Immature natural killer cell (primary cell): Measurements from ENCODE around the gene PSENEN. TPM values are rescaled to one million over a fixed set of nuclear protein-coding genes. Genes with fewer than 3 reads are reported as not detected.

Experiments
- DNase-seq, 3 donors: peaks; one replicate each; pipeline ENCODE4 v3.0.0; 2022; ENCODE audit warnings: mixed read lengths in 1 of 3
- H3K27ac Mint-ChIP-seq, 6 donors: one replicate each; pipeline ENCODE4 v1.8.0; 2020; ENCODE audit warnings: mixed read lengths in 6 of 6, mild to moderate bottlenecking in 5 of 6, inconsistent platforms in 4 of 6, moderate library complexity in 3 of 6
- H3K27me3 Mint-ChIP-seq, 3 donors: one replicate each; pipeline ENCODE4 v1.8.0; 2020 to 2021; ENCODE audit warnings: low read depth in 3 of 3, mild to moderate bottlenecking in 3 of 3, mixed read lengths in 3 of 3, moderate library complexity in 3 of 3, inconsistent platforms in 1 of 3
- H3K36me3 Mint-ChIP-seq, 3 donors: one replicate each; pipeline ENCODE4 v1.8.0; 2020; ENCODE audit warnings: mixed read lengths in 3 of 3, inconsistent platforms in 2 of 3, mild to moderate bottlenecking in 2 of 3
- H3K4me1 Mint-ChIP-seq, 2 donors: one replicate each; pipeline ENCODE4 v1.8.0; 2020; ENCODE audit warnings: inconsistent platforms in 2 of 2, mild to moderate bottlenecking in 2 of 2, mixed read lengths in 2 of 2, moderate library complexity in 1 of 2
- H3K4me3 Mint-ChIP-seq, 5 donors: one replicate each; pipeline ENCODE4 v1.8.0; 2020; ENCODE audit warnings: mild to moderate bottlenecking in 5 of 5, mixed read lengths in 5 of 5, inconsistent platforms in 3 of 5, moderate library complexity in 3 of 5
- H3K9me3 Mint-ChIP-seq, 6 donors: one replicate each; pipeline ENCODE4 v1.8.0; 2020; ENCODE audit warnings: mild to moderate bottlenecking in 6 of 6, mixed read lengths in 6 of 6, inconsistent platforms in 4 of 6, moderate library complexity in 3 of 6
- polyA plus RNA-seq, 3 donors: library from polyadenylated mRNA; unstranded; fragments of 300-500 nt; fragmentation: Illumina TruSeq; gene quantifications; one replicate each; pipeline ENCODE4 v1.2.3, GENCODE V29; 2021

Gene PSENEN
- polyA plus RNA-seq, 3 donors from 2014 or later, result 127 to 149 (median 129) TPM

- Mint-ChIP-seq H3K36me3 (peaks cover 0 to 10% (median 9%) of the 10 kb centered on the region in 3 donors), H3K27me3 (peaks cover 0 to 4% (median 0%) of the 10 kb centered on the region in 3 donors), H3K27ac (peak overlapping the region in 1 of 6 donors; percentile 35), H3K4me3 (no peak overlapping the region), H3K4me1 (peaks cover 10% of the 10 kb centered on the region in 2 donors), H3K9me3 (no peaks in the 10 kb centered on the region)
- DNase-seq, result no peak
Measured at GRCh38 chr19:35781650-35782049, 36.2 kb downstream of the PSENEN start.

- H3K4me1 Mint-ChIP-seq, result peaks cover 6 to 10% of the 10 kb centered on the region in 2 donors
- no peak overlapping the region for H3K4me3 Mint-ChIP-seq
- DNase-seq, result no peak
- H3K9me3 Mint-ChIP-seq, result no peaks in the 10 kb centered on the region
- H3K27me3 Mint-ChIP-seq, result peaks cover 0 to 4% (median 0%) of the 10 kb centered on the region in 3 donors
- peaks cover 0 to 10% (median 9%) of the 10 kb centered on the region in 3 donors for H3K36me3 Mint-ChIP-seq
- H3K27ac Mint-ChIP-seq, result no peak overlapping the region
Measured at GRCh38 chr19:35782589-35782988, 37.1 kb downstream of the PSENEN start.

- Mint-ChIP-seq H3K27ac (peak overlapping the region in 1 of 6 donors; percentile 29), H3K9me3 (no peaks in the 10 kb centered on the region), H3K4me1 (peaks cover 6 to 10% of the 10 kb centered on the region in 2 donors), H3K27me3 (peaks cover 0 to 1% (median 0%) of the 10 kb centered on the region in 3 donors), H3K36me3 (peaks cover 0 to 10% (median 9%) of the 10 kb centered on the region in 3 donors), H3K4me3 (no peak overlapping the region)
- DNase-seq, result no peak
Measured at GRCh38 chr19:35783469-35784434, 38.3 kb downstream of the PSENEN start.

- Mint-ChIP-seq H3K36me3 (peaks cover 0 to 6% (median 6%) of the 10 kb centered on the region in 3 donors), H3K9me3 (no peaks in the 10 kb centered on the region)
- no peak for DNase-seq
Measured at GRCh38 chr19:35784503-35785338, 39.3 kb downstream of the PSENEN start.

GRCh38 chr19:35785339-35785627, 39.8 kb downstream of the PSENEN start:
- Mint-ChIP-seq H3K4me3 (no peak overlapping the region), H3K27me3 (peaks cover 0 to 1% (median 0%) of the 10 kb centered on the region in 3 donors), H3K4me1 (peaks cover 6 to 10% of the 10 kb centered on the region in 2 donors), H3K27ac (no peak overlapping the region), H3K9me3 (no peaks in the 10 kb centered on the region), H3K36me3 (peaks cover 0 to 6% (median 6%) of the 10 kb centered on the region in 3 donors)
- no peak for DNase-seq

More at GRCh38 chr19:35784503-35785338, 39.3 kb downstream of the PSENEN start:
- Mint-ChIP-seq H3K4me3 (no peak overlapping the region), H3K4me1 (peaks cover 6 to 10% of the 10 kb centered on the region in 2 donors), H3K27me3 (peaks cover 0 to 1% (median 0%) of the 10 kb centered on the region in 3 donors), H3K27ac (no peak overlapping the region)

- H3K4me1 Mint-ChIP-seq, result peaks cover 6 to 10% of the 10 kb centered on the region in 2 donors
- no peaks in the 10 kb centered on the region for H3K9me3 Mint-ChIP-seq
- H3K4me3 Mint-ChIP-seq, result no peak overlapping the region
- no peaks in the 10 kb centered on the region for H3K27me3 Mint-ChIP-seq
- peaks cover 0 to 6% (median 1%) of the 10 kb centered on the region in 3 donors for H3K36me3 Mint-ChIP-seq
- no peak overlapping the region for H3K27ac Mint-ChIP-seq
- DNase-seq, result no peak
Measured at GRCh38 chr19:35786299-35787160, 41.1 kb downstream of the PSENEN start.

GRCh38 chr19:35787227-35787799, 41.9 kb downstream of the PSENEN start:
- H3K27me3 Mint-ChIP-seq, result no peaks in the 10 kb centered on the region
- H3K27ac Mint-ChIP-seq, result no peak overlapping the region
- H3K4me3 Mint-ChIP-seq, result no peak overlapping the region
- H3K4me1 Mint-ChIP-seq, result peaks cover 6 to 10% of the 10 kb centered on the region in 2 donors
- no peaks in the 10 kb centered on the region for H3K9me3 Mint-ChIP-seq
- peaks cover 0 to 6% (median 0%) of the 10 kb centered on the region in 3 donors for H3K36me3 Mint-ChIP-seq
- no peak for DNase-seq

- H3K27ac Mint-ChIP-seq, result peak overlapping the region in 3 of 6 donors; percentile 20 to 34 (median 31)
Measured at GRCh38 chr19:35788205-35788960, 42.9 kb downstream of the PSENEN start.

GRCh38 chr19:35789195-35789977, 43.9 kb downstream of the PSENEN start:
- Mint-ChIP-seq H3K27me3 (peaks cover 0 to 2% (median 0%) of the 10 kb centered on the region in 3 donors), H3K9me3 (no peaks in the 10 kb centered on the region), H3K4me1 (no peaks in the 10 kb centered on the region), H3K27ac (no peak overlapping the region), H3K4me3 (no peak overlapping the region), H3K36me3 (no peaks in the 10 kb centered on the region)
- DNase-seq, result no peak

More at GRCh38 chr19:35788205-35788960, 42.9 kb downstream of the PSENEN start:
- Mint-ChIP-seq H3K27me3 (peaks cover 0 to 2% (median 0%) of the 10 kb centered on the region in 3 donors), H3K4me1 (peaks cover 3 to 4% of the 10 kb centered on the region in 2 donors), H3K9me3 (no peaks in the 10 kb centered on the region), H3K36me3 (no peaks in the 10 kb centered on the region), H3K4me3 (no peak overlapping the region)
- DNase-seq, result no peak

- Mint-ChIP-seq H3K4me3 (no peak overlapping the region), H3K4me1 (no peaks in the 10 kb centered on the region), H3K27ac (no peak overlapping the region), H3K9me3 (no peaks in the 10 kb centered on the region), H3K27me3 (peaks cover 0 to 2% (median 0%) of the 10 kb centered on the region in 3 donors), H3K36me3 (no peaks in the 10 kb centered on the region)
- DNase-seq, result no peak
Measured at GRCh38 chr19:35789978-35790944, 44.8 kb downstream of the PSENEN start.
